HFFc6 (cell line): ENCODE data around the gene ZNF446. TPM values are rescaled to one million over a fixed set of nuclear protein-coding genes. Genes with fewer than 3 reads are reported as not detected.
A peak's percentile ranks its signal among the peaks of the same experiment; 100 is the strongest.
"Not testable (repeated sequence)": the region's sequence is repeated elsewhere in the genome, so short reads cannot be mapped to it uniquely, and the experiment has no call there.

Experiments used
- DNase-seq: peaks from one replicate; pipeline ENCODE4 v3.0.0-alpha.2; 2018
- H3K27ac Mint-ChIP-seq: 2 replicates; pipeline ENCODE4 v1.8.0; 2020; ENCODE audit warnings: mild to moderate bottlenecking, mixed read lengths
- H3K27me3 Mint-ChIP-seq: 2 replicates; pipeline ENCODE4 v1.8.0; 2021; ENCODE audit warnings: mild to moderate bottlenecking, moderate library complexity, mixed read lengths; ENCODE audit not compliant: insufficient read depth
- H3K36me3 Mint-ChIP-seq: 2 replicates; pipeline ENCODE4 v1.8.0; 2021; ENCODE audit warnings: low read depth, mixed read lengths
- H3K4me1 Mint-ChIP-seq: 2 replicates; pipeline ENCODE4 v1.8.0; 2020; ENCODE audit warnings: low read depth, mixed read lengths
- H3K4me3 Mint-ChIP-seq: 2 replicates; pipeline ENCODE4 v1.8.0; 2020; ENCODE audit warnings: mild to moderate bottlenecking, moderate library complexity, mixed read lengths
- H3K9me3 Mint-ChIP-seq: 2 replicates; pipeline ENCODE4 v1.8.0; 2020; ENCODE audit warnings: mild to moderate bottlenecking, mixed read lengths
- CTCF ChIP-seq: fragments of 200-600 bp; sonication (generic); IDR thresholded peaks from 2 replicates; pipeline ENCODE4 v1.5.0; 2021; ENCODE audit warnings: antibody characterized with exemption, mild to moderate bottlenecking
- total RNA-seq, 6 experiments: library from RNA; stranded (reverse); fragmentation: NEBNext Ultra II Directional; extraction: Animal tissue kit (Norgen Biotek cat#: 25700); gene quantifications; 2 replicates in 1 of 6; 3 replicates in 5 of 6; pipeline ENCODE4 v1.2.3, GENCODE V29; 2021

ZNF446 gene
- total RNA-seq, 6 experiments from 2014 or later = 5.7 to 6.9 (median 6.2) TPM

GRCh38 chr19:58466089-58466759 lies 9.9 kb upstream of the ZNF446 start:
- Mint-ChIP-seq H3K27me3 (no peaks in the 10 kb centered on the region; the same call in 1 of the 2 replicates), H3K4me3 (peak overlapping the region; percentile 90), H3K27ac (peak overlapping the region; percentile 59; the same call in 1 of the 2 replicates), H3K4me1 (peaks cover 26% of the 10 kb centered on the region), H3K36me3 (no peaks in the 10 kb centered on the region; the same call in 1 of the 2 replicates), H3K9me3 (no peaks in the 10 kb centered on the region)
- no peak for DNase-seq
- TF ChIP-seq CTCF = no peak

GRCh38 chr19:58466760-58467589 lies 9.2 kb upstream of the ZNF446 start, which contains the start of gene ZNF324:
TSS of gene ZNF324 (plus strand) at chr19:58467080. CDS start at chr19:58469186, 2,106 bp downstream.
- no peak for TF ChIP-seq CTCF
- peak; percentile 95 for DNase-seq
- Mint-ChIP-seq H3K9me3 (no peaks in the 10 kb centered on the region), H3K27ac (peak within 1 kb of the TSS; percentile 59), H3K4me1 (peaks cover 26% of the 10 kb centered on the region), H3K36me3 (no peaks in the 10 kb centered on the region; the same call in 1 of the 2 replicates), H3K4me3 (peak within 1 kb of the TSS; percentile 90), H3K27me3 (no peaks in the 10 kb centered on the region; the same call in 1 of the 2 replicates)

GRCh38 chr19:58468216-58468839 lies 7.8 kb upstream of the ZNF446 start:
- no peak for TF ChIP-seq CTCF
- Mint-ChIP-seq H3K27ac (peak overlapping the region; percentile 63), H3K4me1 (peaks cover 26% of the 10 kb centered on the region), H3K4me3 (peak overlapping the region; percentile 90), H3K27me3 (no peaks in the 10 kb centered on the region; the same call in 1 of the 2 replicates), H3K9me3 (no peaks in the 10 kb centered on the region), H3K36me3 (no peaks in the 10 kb centered on the region; the same call in 1 of the 2 replicates)
- no peak for DNase-seq

GRCh38 chr19:58469241-58470013 lies 6.7 kb upstream of the ZNF446 start:
- Mint-ChIP-seq H3K9me3 (no peaks in the 10 kb centered on the region), H3K4me1 (peaks cover 35% of the 10 kb centered on the region), H3K4me3 (no peak overlapping the region; the same call in 1 of the 2 replicates), H3K27ac (no peak overlapping the region), H3K27me3 (no peaks in the 10 kb centered on the region; the same call in 1 of the 2 replicates), H3K36me3 (no peaks in the 10 kb centered on the region; the same call in 1 of the 2 replicates)
- TF ChIP-seq CTCF = peak; percentile 12; the same call in 1 of the 2 replicates
- no peak for DNase-seq

GRCh38 chr19:58470837-58471543 lies 5.2 kb upstream of the ZNF446 start:
- H3K4me3 Mint-ChIP-seq, H3K36me3 Mint-ChIP-seq, H3K9me3 Mint-ChIP-seq: not testable (repeated sequence)

More at GRCh38 chr19:58470837-58471543, 5.2 kb upstream of the ZNF446 start:
- H3K4me1 Mint-ChIP-seq = peaks cover 42% of the 10 kb centered on the region
- DNase-seq, H3K27me3 Mint-ChIP-seq, H3K27ac Mint-ChIP-seq: not testable (repeated sequence)
